NCI-H2029 (cell line): ENCODE measurements around the gene PPP1R9A.

Experiments
- DNase-seq: peaks from one replicate; lab custom pipeline; 2025; lab: John Stamatoyannopoulos, UW

PPP1R9A gene

GRCh38 chr7:95263785-95264362 lies 356.5 kb downstream of the PPP1R9A start:
- DNase-seq, result no peak

- DNase-seq, result no peak
Observed at GRCh38 chr7:95264363-95264891, 357.0 kb downstream of the PPP1R9A start.

GRCh38 chr7:95265634-95266033 lies 358.2 kb downstream of the PPP1R9A start:
- no peak for DNase-seq

- DNase-seq, result no peak
Observed at GRCh38 chr7:95267754-95268153, 360.4 kb downstream of the PPP1R9A start.

- DNase-seq, result no peak
Observed at GRCh38 chr7:95269640-95270039, 362.2 kb downstream of the PPP1R9A start.

- no peak for DNase-seq
Observed at GRCh38 chr7:95276114-95276513, 368.7 kb downstream of the PPP1R9A start.

- no peak for DNase-seq
Observed at GRCh38 chr7:95279417-95279816, 372.0 kb downstream of the PPP1R9A start.

GRCh38 chr7:95286096-95286495 lies 378.7 kb downstream of the PPP1R9A start:
- no peak for DNase-seq

- DNase-seq, result no peak
Observed at GRCh38 chr7:95290166-95290830, 382.9 kb downstream of the PPP1R9A start.

GRCh38 chr7:95295397-95295796 lies 388.0 kb downstream of the PPP1R9A start:
- DNase-seq, result peak; percentile 4

- DNase-seq, result no peak
Observed at GRCh38 chr7:95296456-95296855, 389.1 kb downstream of the PPP1R9A start.

GRCh38 chr7:95297041-95297440 lies 389.6 kb downstream of the PPP1R9A start:
- no peak for DNase-seq

- no peak for DNase-seq
Observed at GRCh38 chr7:95298091-95298490, 390.7 kb downstream of the PPP1R9A start.

GRCh38 chr7:95303013-95303905 lies 395.9 kb downstream of the PPP1R9A start:
- DNase-seq, result no peak

GRCh38 chr7:95304990-95305389 lies 397.6 kb downstream of the PPP1R9A start:
- no peak for DNase-seq

- DNase-seq, result no peak
Observed at GRCh38 chr7:95309951-95310350, 402.6 kb downstream of the PPP1R9A start.

GRCh38 chr7:95311389-95311788 lies 404.0 kb downstream of the PPP1R9A start:
- no peak for DNase-seq

- DNase-seq, result no peak
Observed at GRCh38 chr7:95312561-95312960, 405.2 kb downstream of the PPP1R9A start.

- DNase-seq, result no peak
Observed at GRCh38 chr7:95316588-95316987, 409.2 kb downstream of the PPP1R9A start.

- no peak for DNase-seq
Observed at GRCh38 chr7:95317546-95317945, 410.2 kb downstream of the PPP1R9A start.

GRCh38 chr7:95317966-95318365 lies 410.6 kb downstream of the PPP1R9A start:
- no peak for DNase-seq

GRCh38 chr7:95318501-95319100 lies 411.2 kb downstream of the PPP1R9A start:
- peak; percentile 27 for DNase-seq
